ENCODE measurements around the gene CNGA1.

CNGA1 gene

GRCh38 chr4:48016141-48017107 is at the start of gene CNGA1, which contains the start of gene NIPAL1:
TSS of gene CNGA1 (minus strand) at chr4:48016681. CDS start at chr4:47952689, 63,992 bp downstream.
TSS of gene NIPAL1 (plus strand) at chr4:48016772. CDS start at chr4:48016840, 68 bp downstream.
- peak; percentile 24 to 61 (median 36) for DNase-seq

DNA sequence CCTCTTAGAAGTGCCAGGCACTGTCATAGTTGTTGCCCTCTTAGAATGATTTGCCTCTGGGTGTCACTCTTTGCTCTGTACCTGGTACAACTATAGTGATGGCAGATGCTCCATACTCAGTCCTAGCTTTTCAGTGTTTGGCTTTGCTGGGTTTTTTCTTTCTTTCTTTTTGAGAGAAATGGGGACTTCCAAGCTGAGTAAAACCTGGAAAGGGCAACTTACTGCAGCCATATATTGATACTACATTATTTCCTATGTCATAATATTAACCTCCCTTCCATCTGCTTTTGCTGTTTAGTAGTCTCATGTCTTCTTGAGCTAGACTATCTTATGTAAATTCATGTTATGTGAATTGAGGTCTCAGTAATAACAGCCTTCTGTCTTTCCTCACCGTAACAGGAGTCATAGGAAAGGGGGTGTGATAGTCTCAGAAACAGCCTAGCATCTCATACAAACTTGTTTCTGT is 49.1 kb upstream of the CNGA1 start:
- no peak for DNase-seq

GRCh38 chr4:48064349-48064748 is 47.9 kb upstream of the CNGA1 start:
- no peak for DNase-seq

GRCh38 chr4:48058617-48059530 is 42.4 kb upstream of the CNGA1 start:
- DNase-seq, result no peak

DNA sequence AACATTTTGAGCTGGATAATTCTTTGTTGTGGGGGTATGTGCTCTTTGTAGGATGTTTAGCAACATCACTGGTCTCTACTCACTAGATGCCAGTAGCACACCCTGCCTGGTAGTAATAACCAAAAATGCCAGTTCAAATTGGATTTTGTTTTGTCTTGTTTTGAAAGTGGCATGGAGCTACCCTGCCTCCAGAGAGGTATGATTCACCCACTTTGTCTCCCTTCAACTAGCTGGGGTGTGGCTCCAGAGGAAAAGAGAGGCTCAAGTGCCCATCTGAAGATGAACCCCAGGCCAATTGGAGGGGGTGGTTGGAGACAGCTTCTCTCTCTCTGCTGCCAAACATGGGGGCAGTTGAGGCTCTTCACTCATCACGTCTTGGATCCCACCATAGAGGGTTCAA is 34.6 kb upstream of the CNGA1 start:
- DNase-seq, result no peak

- DNase-seq, result no peak
Observed at GRCh38 chr4:48049483-48049882, 33.0 kb upstream of the CNGA1 start.

GRCh38 chr4:48047896-48048295 is 31.4 kb upstream of the CNGA1 start:
- DNase-seq, result no peak

DNA sequence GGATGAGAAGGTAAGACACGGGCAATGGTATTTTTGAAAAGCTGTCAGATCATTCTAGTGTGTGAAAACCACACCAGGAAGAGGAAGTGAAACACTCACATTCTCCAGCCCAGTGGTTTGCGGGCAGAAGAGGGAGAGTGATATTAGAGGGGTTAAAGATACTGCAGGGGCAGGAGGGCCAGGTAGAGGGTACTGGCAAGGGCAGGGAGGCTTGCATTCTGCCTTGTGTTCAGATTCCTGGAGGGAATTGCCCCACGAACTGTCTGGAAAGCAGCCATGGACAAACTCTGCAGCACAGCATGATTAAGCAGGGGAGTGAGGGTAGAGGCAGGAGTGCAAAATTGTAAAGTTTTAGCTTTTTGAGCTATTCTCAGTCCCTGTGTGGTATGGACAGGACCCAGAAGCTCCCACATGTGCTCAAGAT is 31.0 kb upstream of the CNGA1 start:
- DNase-seq, result peak in 3 of 4 experiments; percentile 2 to 15 (median 13)

DNA sequence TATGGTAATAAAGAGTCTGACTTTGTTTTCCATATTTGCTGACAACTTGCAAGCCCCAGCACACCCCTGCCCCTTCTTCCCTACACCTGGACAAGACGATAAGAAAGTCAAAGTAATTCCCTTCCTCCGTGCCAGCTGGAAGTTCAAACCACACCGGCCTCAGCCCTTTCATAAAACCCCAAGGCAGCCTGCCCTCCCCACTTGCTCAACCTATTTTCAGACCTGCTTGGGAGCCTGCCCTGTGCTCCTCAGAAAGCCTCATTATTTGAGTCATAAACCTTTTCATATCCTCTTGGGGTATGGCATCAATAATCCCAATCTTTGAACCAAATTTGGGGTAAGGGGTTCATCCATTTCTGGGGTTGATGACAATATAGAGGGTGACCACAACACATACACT is 29.6 kb upstream of the CNGA1 start:
- DNase-seq, result no peak

- DNase-seq, result no peak
Observed at GRCh38 chr4:48044298-48044697, 27.8 kb upstream of the CNGA1 start.

DNA sequence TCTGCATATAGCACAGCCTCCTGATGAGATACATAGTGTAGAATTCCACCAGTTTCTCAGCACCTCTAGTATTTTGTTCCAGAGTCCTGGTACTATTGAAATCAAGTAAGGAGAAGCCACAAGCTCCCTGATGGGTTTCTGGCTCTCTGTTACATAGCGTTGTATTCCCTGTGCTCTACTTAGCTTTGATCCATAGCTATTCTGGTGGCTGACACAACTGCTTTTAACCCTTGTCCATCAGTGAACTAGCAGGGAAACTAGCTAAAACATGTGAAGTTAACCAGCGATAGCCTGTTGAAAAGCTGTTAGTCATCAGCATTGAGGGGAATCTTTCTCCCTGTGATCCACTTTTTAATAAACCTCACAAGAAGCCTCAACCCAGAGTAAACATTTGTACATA is 27.0 kb upstream of the CNGA1 start:
- DNase-seq, result no peak

DNA sequence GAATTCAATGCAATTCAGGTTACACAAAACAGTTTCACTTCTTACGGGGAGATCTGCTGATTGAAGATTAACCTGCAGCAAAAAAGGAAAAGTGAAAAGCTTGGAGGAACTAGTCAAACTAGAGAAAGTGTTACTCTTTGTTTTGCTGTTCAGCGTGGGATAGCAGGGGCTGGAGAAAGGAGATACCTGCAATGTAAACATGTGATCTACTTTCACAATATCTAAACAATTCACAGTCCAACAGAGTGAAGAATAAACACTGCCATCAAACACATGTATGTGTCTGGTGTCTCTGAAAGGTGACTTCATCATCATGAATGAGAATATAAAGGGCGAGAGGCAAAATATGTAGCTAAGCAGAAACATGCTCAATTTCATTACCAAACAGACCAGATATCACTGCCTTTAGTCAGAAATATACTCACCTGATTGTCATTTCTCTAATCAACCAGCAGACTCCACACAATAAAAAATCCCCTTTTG is 26.5 kb upstream of the CNGA1 start:
- no peak for DNase-seq

- no peak for DNase-seq
Observed at GRCh38 chr4:48041535-48042137, 25.2 kb upstream of the CNGA1 start.

DNA sequence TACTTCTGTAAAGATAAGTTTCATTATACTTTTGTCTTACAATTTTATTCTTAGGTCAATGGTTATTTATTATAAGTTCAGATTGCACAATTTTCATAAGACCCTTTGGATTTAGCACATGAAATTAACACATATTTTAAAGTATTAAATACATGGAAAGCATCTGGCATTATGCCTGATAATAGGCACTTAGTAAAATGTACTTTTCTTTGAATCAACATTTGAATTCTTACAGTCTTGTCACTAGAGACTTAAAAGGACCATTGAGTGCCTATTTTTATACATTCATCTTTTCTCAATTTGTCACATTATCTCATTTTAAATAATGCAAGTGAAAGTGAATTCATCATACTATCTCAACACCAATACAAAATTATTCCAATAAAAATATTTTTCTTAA is 23.1 kb upstream of the CNGA1 start:
- DNase-seq, result no peak

GRCh38 chr4:48038666-48039065 is 22.2 kb upstream of the CNGA1 start:
- DNase-seq, result no peak

- DNase-seq, result no peak
Observed at GRCh38 chr4:48037117-48037462, 20.6 kb upstream of the CNGA1 start.

GRCh38 chr4:48035952-48036351 is 19.5 kb upstream of the CNGA1 start:
- no peak for DNase-seq

- peak in 3 of 4 experiments; percentile 1 to 38 (median 25) for DNase-seq
Observed at GRCh38 chr4:48033825-48034413, 17.4 kb upstream of the CNGA1 start.

- DNase-seq, result no peak
Observed at GRCh38 chr4:48033412-48033811, 16.9 kb upstream of the CNGA1 start.

GRCh38 chr4:48032721-48033120 is 16.2 kb upstream of the CNGA1 start:
- DNase-seq, result no peak

GRCh38 chr4:48031802-48032525 is 15.5 kb upstream of the CNGA1 start:
- no peak for DNase-seq

DNA sequence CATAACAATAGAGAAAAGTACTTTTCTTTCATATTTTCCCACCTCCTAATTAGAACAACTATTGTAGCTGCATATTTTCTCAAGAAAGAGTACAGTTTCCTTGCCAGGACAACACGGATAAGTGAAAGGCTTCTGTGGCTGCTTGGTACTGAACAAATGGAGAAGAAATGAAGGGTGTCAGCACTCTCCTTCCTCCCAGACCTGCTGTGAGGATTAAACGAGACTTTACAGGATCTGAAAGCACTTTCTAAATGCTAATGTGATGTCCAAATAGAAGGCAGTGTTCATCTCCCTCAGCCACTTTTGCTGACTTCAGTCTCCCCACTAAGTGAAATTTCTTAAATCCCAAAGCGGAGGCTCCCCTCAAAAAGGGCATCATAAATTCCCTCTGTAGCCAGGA is 14.0 kb upstream of the CNGA1 start:
- no peak for DNase-seq
